ENCODE data around the gene MAP2K2. TPM values are rescaled to one million over a fixed set of nuclear protein-coding genes. Genes with fewer than 3 reads are reported as not detected.
"Not testable (repeated sequence)": the region's sequence is repeated elsewhere in the genome, so short reads cannot be mapped to it uniquely, and the experiment has no call there.

Gene MAP2K2
- 100 to 1,000 TPM; 102 to 139 (median 104) TPM for polyA plus RNA-seq (ENCODE audit: insufficient read length in 4 of 4)

DNA sequence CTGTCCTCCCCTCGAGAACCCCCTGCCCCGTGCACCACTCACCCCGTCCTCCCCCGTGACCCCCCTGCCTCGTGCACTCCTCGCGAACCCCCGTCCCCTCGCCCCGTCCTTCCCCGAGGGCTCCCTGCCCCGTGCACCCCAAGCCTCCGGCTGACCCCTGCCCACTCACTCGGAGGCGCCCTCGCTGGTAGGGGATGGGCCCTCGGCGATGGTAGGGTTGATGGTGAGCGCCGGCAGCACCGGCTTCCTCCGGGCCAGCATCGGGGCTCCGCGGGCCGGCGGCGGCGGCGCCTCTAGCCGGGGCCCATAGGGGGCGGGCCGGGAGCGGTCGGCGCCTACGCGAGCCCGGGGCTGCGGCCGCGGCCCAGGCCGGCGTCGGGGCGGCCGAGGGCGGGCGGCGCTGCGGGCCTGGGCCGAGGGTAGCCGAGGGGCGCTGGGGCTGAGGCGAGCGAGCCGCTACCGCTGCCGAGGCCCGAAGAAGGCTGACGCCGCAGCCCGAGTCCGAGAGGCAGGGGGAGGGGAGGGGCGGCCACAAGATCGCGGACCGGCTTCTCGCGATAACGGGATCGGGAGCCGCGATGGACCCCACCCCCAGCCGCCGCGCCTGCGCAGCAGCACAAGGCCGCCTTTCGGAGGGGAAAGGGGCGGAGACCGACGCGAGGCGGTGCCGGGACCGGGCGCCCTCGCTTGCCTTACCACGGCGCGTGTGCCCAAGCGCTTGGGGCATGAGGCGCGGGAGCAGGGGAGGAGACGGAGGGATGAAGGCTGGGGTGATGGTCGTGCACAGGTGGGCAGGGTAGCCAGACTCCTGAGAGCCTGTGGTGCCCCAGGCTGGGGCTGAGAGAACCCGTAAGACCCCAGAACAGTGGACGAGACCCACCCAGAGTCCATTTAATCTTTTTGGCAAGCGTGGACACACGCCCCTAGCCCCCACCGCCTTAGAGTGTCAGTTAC is at the start of gene MAP2K2:
TSS of gene MAP2K2 (minus strand) at position 508 of the 954 bp plus-strand sequence. CDS start at position 261, 247 bp downstream.
- DNase-seq (ENCODE audit: low read depth in 4 of 4, low spot score in 3 of 4), result peak; percentile 83 to 90 (median 86)

DNA sequence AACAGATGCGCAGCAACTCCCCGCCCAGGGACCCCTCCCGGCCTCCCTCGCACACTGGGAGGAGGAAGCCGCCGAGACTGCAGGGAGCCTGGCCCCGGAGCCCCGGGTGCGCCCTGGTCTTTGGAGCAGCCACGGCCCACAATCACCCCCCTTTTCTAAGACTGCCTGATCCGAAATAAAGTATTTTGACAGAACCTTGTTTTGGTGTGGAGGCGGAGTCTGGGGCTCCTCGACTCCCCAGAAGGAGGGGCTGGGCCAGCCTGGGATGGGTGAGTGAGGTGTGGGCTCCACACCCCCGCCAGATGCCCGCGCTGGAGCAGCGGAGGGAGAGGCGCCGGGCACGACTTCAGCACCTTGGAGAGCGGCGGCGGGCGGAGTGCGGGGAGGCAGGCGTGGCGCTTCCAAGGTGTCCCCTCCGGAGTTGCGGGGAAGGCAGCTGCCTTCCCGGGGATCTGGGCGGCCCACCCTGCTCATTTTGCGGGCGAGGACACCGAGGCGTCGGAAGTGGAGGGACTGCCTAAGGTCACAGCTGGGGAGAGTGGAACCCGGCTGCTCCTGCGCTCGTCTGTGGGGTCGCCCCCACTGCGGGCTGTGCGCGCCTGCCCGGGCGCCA is 49.0 kb upstream of the MAP2K2 start:
- DNase-seq (ENCODE audit: low read depth in 4 of 4, low spot score in 3 of 4), result peak in 2 of 4 donors; percentile 44 to 51

DNA sequence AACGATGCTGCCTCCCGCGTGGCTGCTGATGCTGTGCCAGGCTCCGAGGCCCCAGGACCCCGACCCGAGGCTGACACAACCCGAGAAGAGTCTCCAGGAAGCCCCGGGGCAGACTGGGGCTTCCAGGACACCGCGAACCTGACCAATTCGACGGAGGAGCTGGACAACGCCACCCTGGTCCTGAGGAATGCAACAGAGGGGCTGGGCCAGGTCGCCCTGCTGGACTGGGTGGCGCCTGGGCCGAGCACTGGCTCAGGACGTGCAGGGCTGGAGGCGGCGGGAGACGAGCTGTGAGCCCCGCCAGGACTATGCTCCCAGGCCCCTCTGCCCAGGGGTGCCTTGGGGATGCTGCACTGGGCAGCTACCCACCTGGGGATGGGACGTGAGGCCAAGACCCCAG is 47.8 kb upstream of the MAP2K2 start:
- DNase-seq (ENCODE audit: low read depth in 4 of 4, low spot score in 3 of 4), result no peak

DNA sequence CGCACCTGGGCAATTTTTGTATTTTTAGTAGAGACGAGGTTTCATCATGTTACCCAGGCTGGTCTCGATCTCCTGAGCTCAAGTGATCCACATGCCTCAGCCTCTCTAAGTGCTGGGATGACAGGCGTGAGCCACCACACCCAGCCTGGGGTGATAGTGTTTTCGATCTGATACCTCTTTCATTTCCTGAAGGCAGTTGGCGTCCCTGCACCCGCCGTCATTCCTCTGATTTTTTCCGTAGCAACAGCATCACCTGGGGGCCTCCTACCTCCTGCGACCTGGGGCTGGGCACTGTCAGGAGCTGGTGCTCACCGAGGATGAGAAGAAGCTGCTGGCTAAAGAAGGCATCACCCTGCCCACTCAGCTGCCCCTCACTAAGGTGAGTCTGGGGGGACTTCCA is 40.3 kb upstream of the MAP2K2 start:
- DNase-seq (ENCODE audit: low read depth in 4 of 4, low spot score in 3 of 4), result no peak

DNA sequence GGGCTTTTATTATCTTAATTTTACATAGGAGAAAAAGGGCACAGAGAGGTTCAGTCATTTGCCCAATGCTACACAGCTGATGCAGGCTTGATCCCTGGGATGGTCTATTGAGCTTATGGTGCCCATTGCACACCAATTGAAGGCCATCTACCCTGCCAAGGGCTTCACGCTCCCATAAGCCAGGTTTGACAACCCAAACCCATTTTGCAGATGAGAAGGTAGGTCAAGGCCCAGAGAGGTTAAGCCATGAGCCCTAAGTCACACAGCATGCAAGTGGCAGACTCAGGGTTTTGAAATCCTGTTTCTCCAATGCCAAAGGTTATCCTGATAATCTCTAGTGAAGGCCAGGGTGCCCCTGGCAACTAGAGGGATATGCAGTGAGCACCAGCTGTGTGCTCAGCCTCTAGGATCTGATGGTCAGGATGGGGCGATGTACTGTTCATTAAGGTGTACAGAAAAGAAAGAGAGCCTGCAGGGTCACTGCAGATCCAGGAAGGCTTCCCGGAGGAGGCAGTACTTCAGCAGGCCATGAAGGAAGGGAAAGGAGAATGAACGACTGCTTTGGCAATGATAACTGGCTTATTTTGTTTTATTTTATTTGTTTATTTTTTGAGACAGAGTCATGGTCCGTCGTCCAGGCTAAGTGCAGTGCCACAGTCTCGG is 37.6 kb upstream of the MAP2K2 start:
- no peak for DNase-seq (ENCODE audit: low read depth in 4 of 4, low spot score in 3 of 4)

DNA sequence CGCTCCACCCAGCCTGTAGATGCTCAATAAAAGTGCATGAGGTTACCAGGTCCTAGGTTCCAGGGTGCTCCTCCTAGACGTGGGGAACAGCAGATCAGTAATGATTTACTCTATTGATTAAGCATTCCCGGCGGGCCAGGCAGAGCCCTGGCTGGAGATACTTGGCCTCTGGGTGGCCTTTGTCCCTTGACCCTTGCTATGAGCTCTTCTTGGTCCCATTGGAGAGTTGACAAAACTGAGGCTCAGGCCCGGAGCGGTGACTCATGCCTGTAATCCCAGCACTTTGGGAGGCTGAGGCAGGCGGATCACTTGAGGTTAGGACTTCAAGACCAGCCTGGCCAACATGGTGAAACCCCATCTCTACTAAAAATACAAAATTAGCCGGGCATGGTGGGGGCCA is 34.0 kb upstream of the MAP2K2 start:
- DNase-seq (ENCODE audit: low read depth in 4 of 4, low spot score in 3 of 4), result not testable (repeated sequence)

DNA sequence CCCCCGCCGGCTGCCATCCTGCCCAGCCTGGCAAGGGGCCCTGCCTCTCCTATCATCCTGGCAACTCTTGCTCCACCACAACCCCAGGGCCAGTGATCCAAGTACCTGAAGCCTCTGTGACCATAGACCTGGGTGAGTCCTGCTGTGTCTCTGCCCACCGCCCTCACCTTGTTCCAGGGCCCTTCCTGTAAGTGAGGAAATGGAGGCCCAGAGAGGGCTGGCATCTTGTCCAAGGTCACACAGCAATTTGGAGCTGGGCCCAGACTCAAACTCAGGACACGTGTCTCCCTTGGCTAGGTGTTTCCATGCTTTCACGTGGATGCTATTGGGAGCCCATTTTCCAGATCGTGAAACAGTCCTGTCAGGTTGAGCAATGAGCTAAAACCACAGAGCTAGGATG is 33.2 kb upstream of the MAP2K2 start:
- no peak for DNase-seq (ENCODE audit: low read depth in 4 of 4, low spot score in 3 of 4)

DNA sequence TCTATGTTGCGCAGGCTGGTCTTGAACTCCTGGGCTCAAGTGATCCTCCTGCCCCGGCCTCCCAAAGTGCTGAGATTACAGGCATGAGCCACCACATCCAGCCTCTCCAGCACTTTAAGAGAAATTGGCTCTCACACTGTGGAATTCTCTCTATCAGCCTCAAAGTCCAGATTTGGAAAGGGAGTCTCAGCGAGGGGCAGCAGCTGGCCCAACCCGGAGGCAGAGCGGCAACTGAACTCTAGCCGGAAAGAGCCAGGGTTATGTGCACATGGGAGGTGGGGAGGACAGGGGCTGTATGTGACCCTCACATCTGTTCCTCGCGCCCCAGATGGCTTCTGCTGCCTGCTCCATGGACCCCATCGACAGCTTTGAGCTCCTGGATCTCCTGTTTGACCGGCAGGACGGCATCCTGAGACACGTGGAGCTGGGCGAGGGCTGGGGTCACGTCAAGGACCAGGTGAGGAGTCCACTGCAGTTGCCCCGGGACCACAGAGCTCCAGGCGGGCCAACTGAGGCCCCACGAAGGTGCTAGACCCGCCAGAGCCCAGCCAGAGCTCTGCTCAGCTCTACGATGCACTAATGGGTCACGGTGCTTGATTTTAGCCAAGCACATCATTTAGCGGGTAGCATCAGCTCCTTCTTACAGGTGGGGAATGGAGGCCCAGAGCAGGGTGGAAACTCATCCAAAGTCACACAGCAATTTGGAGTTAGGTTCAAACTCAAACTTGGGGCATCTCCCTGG is 30.8 kb upstream of the MAP2K2 start:
- DNase-seq (ENCODE audit: low read depth in 4 of 4, low spot score in 3 of 4), result no peak

DNA sequence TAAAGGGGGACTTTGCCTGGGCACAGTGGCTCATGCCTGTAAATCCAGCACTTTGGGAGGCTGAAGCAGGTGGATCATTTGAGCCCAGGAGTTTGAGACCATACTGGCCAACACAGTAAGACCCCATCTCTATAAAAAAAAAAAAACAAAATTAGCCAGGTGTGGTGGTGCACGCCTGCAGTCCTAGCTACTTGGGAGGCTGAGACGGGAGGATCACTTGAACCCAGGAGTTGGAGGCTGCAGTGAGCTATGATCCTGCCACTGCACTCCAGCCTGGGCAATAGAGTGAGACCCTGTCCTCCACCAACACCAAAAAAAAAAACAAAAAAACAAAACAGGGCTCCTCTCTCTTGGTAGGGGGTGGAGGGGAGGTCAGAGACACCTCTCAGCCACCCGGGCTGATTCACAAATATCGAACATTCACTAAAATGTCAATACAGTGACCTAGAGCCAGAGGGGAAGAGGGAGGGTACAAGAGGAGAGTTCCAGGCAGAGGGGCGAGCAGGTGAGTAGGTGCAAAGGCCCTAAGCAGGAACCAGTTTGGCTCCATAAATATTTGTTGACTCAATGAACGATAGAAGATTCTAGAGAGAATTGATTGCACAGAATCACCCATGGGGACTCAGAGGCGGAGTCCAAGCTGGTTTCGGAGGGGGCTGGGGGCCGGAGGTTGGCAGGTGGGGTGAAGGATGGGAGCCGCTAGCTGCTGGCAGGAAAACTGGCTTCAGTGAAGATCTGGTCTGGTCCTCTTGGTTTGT is 28.5 kb upstream of the MAP2K2 start:
- no peak for DNase-seq (ENCODE audit: low read depth in 4 of 4, low spot score in 3 of 4)

DNA sequence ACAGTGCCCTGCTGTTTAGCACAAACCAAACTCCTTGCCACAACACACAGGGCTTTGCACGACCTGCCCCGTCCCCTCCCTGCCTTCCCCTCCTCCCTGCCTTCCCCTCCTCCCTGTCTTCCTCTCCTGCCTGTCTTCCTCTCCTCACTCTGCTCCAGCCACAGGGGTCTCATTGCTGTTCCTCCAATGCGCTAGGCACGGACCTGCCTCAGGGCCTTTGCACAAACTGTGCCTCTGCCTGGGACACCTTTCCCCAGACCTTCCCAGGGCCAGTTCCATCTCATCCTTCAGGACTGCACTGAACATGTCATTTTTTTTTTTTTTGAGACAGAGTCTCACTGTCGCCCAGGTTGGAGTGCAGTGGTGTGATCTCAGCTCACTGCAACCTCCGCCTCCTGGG is 27.7 kb upstream of the MAP2K2 start:
- no peak for DNase-seq (ENCODE audit: low read depth in 4 of 4, low spot score in 3 of 4)

DNA sequence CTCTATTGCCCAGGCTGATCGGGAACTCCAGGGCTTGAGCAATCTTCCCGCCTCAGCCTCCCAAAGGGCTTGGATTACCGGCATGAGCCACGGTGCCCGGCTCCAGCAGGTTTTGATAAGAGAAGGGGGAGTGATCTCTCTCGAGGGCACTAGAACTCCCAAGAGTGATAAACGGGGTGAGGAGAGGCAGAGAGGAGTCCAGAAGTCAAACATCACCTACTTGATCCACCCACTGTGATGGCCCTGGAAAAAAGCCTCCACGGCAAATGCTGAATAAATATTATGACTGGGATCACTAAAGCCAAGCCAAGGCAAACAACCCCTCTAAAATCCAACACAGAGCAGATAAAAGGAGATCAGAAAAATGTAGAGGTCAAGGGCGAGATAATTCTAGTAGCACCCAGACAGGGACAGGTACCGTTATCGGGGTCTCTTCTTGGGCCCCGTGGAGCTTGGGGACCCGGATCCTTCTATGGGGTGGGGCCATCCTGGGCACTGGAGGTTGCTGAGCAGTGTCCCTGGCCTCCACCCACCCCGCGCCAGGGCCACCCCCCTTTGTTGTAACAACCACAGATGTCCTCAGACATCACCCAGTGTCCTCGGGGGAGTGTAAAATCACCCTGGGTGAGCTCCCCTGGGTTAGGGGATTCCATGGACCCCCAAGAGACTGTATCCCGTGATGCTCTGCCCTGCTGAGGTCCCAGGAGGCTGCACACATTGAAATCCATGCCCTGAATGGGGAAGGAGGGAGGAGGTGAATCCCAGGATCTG is 25.8 kb upstream of the MAP2K2 start:
- DNase-seq (ENCODE audit: low read depth in 4 of 4, low spot score in 3 of 4), result no peak

DNA sequence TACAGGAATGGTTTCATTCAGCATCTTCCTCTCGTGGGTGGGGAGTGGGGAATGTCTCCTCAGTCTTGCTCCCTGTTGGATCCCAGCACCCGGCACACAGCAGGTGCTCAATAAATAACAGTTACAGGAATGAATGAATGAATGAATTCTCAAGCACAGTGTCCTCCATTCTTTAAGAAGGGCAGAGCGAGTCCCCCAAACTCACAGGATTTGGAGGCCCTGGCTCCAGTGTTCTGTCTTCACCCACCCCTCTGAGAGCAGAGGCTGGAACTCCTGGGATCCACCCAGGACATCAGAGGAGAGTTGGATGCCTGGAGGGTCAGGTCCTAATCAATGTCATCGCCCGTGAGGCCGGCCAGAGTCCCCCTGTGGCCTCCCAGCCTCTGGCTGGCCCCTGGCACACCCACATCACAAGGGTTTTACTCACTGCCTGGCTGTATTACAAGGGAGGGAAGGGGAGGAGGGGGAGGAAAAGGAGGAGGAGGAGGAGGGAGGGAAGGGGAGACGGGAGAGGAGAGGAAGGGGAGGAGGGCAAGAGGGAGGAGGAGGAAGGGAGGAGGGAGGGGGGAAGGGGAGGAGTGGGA is 20.8 kb upstream of the MAP2K2 start:
- no peak for DNase-seq (ENCODE audit: low read depth in 4 of 4, low spot score in 3 of 4)

DNA sequence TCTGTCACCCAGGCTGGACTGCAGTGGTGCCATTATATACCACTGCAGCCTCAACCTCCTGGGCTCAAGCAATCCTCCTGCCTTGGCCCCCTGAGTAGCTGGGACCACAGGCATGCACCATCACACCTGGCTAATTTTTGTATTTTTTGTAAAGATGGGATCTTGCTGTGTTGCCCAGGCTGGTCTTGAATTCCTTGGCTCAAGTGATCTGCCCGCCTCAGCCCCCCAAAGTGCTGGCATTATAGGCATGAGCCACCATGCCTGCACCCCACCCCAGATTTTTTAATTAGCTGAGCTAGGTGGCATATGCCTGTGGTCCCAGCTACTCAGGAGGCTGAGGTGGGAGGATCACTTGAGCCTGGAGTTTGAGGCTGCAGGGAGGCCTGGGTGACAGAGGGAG is 19.0 kb upstream of the MAP2K2 start:
- not testable (repeated sequence) for DNase-seq (ENCODE audit: low read depth in 4 of 4, low spot score in 3 of 4)

DNA sequence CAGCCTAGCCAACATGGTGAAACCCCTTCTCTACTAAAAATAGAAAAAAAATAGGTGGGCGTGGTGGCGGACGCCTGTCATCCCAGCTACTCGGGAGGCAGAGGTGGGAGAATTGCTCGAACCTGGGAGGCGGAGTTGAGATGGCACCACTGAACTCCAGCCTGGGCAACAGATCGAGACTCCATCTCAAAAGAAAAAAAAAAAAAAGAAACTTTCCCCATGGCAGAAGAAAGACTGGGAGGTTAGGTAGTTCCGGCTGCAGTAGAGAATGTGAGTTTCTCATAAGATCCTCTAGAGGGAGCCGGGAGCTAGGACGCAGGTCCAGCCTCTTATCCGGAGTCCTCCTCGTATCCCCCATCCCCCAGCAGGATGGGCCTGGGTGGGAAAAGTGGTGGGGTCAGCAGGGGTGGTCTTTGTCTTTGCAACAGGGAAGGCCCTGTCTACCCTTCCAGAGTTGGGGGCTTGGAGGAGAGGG is 16.4 kb upstream of the MAP2K2 start:
- DNase-seq (ENCODE audit: low read depth in 4 of 4, low spot score in 3 of 4), result peak in 1 of 4 donors; percentile 26

DNA sequence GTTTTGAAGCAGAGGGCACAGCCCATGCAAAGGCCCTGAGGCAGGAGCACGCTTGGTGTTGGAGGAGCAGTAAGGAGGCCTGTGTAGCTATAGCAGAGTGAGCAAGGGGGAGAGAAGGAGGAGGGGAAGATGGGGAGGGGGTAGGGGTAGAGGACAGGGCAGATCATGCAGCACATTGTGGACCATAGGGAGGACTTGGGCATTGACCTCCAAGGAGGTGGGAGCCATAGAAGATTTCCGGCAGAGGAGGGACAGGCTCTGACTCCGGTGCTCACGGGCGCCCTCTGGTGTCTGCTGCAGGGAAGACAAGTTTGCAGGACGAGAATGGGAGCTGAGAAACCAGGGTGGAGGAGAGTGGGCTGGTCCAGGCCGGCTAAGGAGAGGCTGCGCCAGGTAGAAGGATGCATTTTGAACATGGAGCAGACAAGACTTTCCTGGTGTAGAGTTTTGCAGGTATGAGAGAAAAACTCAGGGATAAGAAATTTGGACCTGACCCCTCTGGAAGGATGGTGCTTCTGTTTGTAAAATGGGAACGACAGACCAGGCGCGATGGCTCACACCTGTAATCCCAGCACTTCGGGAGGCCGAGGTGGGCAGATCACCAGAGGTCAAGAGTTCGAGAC is 15.8 kb upstream of the MAP2K2 start:
- DNase-seq (ENCODE audit: low read depth in 4 of 4, low spot score in 3 of 4), result peak in 1 of 4 donors; percentile 25

DNA sequence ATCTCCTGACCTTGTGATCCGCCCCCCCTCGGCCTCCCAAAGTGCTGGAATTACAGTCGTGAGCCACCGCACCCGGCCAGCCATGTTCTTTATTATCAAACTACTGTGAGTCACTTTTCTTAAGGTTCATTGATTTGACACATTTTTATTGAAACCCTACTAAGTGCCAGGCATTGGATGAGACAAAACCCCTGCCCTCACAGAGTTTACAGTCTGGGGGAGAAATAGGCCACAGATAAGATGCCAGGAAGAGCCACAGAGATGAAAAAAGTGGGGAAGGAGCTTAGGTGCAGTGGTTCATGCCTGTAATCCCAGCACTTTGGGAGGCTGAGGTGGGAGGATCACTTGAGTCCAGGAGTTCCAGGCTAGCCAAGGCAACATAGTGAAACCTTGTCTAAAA is 14.5 kb upstream of the MAP2K2 start:
- no peak for DNase-seq (ENCODE audit: low read depth in 4 of 4, low spot score in 3 of 4)

DNA sequence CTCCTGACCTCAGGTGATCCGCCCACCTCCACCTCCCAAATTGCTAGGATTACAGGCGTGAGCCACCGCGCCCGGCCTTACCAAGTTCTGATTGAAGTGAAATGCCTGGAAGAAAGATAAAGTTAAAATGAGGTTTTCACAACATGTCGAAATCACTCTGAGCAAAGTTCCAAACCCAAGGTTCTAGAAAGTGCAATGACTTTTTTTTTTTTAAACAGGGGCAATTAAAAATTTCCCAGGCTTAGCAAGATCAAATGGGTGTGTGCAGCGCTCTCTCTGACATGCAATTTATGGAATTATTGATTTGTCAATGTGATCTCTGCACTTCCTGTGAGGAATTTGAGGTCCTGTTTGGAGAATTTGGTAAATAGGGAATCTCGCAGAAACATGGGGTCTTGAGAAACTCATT is 12.8 kb upstream of the MAP2K2 start:
- no peak for DNase-seq (ENCODE audit: low read depth in 4 of 4, low spot score in 3 of 4)

DNA sequence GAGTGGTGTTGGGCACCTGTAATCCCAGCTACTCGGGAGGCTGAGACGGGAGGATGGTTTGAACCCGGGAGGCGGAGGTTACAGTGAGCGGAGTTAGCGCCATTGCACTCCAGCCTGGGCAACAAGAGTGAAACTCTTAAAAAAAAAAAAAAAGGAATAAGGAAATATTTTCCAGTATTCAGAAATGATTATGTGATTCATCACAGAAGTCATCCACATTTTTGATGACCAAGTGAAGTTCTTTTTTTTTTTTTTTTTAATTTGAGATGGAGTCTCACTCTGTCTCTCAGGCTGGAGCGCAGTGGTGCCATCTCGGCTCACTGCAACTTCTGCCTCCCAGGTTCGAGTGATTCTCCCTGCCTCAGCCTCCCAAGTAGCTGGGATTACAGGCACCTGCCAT is 11.5 kb upstream of the MAP2K2 start:
- DNase-seq (ENCODE audit: low read depth in 4 of 4, low spot score in 3 of 4), result not testable (repeated sequence)

Measured in right renal pelvis (tissue), 4 donors.